Iris pigment epithelial cell (primary cell): Measurements from ENCODE around the gene FAM118B.
"Not testable (repeated sequence)": the region's sequence is repeated elsewhere in the genome, so short reads cannot be mapped to it uniquely, and the experiment has no call there.

Source experiments
- DNase-seq: peaks from one replicate; pipeline ENCODE4 v3.0.0-alpha.2; 2011; ENCODE audit warnings: low read depth

FAM118B gene

GRCh38 chr11:126219547-126219946, 8.0 kb downstream of the FAM118B start:
- no peak for DNase-seq

DNA sequence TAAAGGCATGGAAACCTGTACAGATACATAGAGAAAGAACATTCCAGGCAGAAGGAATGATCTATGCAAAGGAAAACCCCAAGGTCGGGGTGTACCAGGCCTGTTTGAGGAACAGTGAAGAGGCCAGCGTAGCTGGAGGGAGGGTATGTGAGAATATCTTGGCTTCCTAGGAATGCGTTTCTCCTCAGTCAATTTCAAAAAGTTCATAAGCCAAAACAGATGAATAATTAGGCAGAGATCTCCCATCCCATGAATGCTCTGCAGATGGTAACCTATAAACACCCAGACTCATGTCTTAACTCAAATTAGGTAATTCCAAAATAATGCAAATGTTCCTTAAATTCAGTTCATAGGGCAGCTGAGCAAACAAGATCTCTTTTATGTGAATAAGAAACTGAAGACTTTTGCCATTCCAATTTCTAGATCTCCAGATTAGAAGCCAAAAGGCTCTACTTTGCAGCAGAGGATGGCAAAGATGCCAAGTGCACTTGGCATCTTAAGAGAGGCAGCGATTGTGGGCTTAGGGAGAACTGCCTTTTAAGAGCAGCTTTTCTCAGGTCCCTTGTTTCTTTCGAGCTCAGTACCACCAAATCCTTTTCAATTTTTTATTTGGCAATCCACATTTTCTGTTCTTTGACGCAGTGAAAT, 13.2 kb downstream of the FAM118B start:
- DNase-seq = no peak

GRCh38 chr11:126225295-126225665, 13.7 kb downstream of the FAM118B start:
- DNase-seq = no peak

DNA sequence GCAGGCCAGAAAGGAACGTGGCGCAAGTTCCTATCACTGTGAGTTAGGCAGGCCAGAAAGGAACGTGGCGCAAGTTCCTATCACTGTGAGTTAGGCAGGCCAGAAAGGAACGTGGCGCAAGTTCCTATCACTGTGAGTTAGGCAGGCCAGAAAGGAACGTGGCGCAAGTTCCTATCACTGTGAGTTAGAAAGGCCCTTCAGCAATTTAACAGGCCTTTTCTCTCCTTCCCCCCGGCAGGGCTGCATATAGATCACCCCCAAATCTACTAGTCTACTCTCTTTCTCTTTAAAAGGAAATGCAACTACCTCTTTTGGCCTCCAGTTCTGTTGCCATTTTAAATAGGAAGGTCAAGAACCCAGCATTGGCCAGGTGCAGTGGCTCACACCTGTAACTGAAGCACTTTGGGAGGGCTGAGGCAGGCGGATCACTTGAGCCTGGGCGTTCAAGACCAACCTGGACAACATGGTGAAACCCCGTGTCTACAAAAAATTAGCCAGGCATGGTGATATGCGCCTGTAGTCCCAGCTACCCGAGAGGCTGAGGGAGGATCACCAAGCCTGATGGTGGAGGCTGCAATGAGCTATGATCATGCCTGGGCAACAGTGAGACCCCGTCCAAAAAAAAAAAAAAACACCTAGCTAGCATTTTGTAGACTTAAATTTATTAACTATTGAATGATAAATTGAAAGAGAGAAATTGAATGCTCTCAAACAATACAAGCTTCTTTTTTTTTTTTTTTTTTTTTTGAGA, 14.9 kb downstream of the FAM118B start:
- DNase-seq = no peak

DNA sequence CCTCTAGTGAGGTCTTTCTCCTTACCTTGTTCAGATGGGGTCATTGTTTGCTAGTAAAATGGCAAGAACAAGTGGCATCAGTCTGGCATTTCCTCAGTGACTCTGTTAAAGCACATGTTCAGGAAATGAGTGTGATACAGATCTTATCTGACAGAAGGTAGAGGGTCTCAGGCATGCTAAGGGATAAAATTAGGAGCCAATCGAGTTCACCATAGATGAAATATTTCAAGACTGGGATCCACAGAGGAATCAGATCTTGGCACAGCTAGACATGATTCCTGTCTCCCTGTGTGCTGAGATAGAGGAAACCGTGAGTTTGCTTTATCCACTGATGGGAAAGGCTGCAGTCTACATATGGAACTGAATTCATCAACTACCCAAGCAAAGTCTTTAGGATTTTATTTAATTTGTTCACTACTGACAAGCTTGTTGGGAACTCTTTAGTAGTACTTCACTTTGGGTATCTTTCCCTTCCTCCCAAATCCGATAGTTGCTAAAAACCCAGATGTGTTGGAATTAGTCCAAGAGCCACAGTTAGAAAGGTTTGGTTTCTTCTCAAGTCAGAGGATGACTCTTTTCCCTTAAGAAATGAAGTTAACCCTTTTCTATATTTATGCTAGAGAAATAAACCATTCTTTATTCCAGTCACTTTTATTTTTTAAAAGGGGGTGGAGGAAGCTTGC, 18.4 kb downstream of the FAM118B start:
- peak; percentile 26 for DNase-seq

GRCh38 chr11:126231725-126232459, 20.3 kb downstream of the FAM118B start:
- peak; percentile 75 for DNase-seq

- no peak for DNase-seq
Observed at GRCh38 chr11:126232683-126233082, 21.1 kb downstream of the FAM118B start.

GRCh38 chr11:126233391-126233790, 21.8 kb downstream of the FAM118B start:
- peak; percentile 93 for DNase-seq

GRCh38 chr11:126246636-126247035, 35.1 kb downstream of the FAM118B start:
- peak; percentile 60 for DNase-seq

- DNase-seq = no peak
Observed at GRCh38 chr11:126253265-126253664, 41.7 kb downstream of the FAM118B start.

GRCh38 chr11:126254819-126255218, 43.2 kb downstream of the FAM118B start:
- DNase-seq = no peak

GRCh38 chr11:126255507-126255906, 43.9 kb downstream of the FAM118B start:
- DNase-seq = not testable (repeated sequence)

DNA sequence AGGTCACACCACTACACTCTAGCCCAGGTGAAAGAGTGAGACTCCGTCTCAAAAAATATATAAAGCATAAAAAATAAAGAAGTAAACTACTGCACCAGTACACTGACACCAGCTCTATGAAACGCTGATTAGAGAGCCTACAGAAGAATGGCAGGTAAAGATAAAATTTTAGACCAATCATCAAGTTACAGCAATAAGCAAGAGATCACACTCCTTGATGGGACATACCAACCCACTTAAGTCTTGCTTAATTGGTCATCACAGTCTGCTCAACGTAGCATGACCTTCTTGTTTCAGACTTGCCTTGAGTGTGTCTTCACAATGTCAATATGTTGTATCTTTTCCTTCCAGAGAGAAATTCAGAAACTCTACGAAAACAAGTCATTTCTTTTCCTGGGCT, 44.6 kb downstream of the FAM118B start:
- DNase-seq = no peak

DNA sequence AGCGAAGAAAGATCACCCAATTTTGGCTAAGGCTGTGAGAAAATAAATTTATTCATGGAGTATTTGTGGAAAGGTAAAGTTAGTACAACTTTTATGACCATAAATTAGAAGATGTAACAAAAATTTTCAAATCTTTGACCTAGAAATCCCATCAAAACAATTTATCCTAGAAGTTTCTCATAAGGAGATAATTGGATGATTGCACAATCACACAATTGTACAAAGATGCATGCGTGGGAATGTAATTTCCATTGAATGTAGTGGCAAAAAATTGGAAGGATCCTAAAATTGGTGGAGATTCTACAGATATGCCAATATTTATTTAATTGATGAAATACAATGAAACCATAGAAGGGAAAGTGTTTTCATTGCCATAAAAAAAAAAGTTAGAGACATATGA, 45.6 kb downstream of the FAM118B start:
- no peak for DNase-seq

GRCh38 chr11:126257764-126258163, 46.2 kb downstream of the FAM118B start:
- DNase-seq = peak; percentile 73

- no peak for DNase-seq
Observed at GRCh38 chr11:126262216-126262615, 50.6 kb downstream of the FAM118B start.

GRCh38 chr11:126263489-126263888, 51.9 kb downstream of the FAM118B start:
- DNase-seq = no peak

- peak; percentile 13 for DNase-seq
Observed at GRCh38 chr11:126265811-126266210, 54.2 kb downstream of the FAM118B start.

- peak; percentile 16 for DNase-seq
Observed at GRCh38 chr11:126267650-126268049, 56.1 kb downstream of the FAM118B start.

DNA sequence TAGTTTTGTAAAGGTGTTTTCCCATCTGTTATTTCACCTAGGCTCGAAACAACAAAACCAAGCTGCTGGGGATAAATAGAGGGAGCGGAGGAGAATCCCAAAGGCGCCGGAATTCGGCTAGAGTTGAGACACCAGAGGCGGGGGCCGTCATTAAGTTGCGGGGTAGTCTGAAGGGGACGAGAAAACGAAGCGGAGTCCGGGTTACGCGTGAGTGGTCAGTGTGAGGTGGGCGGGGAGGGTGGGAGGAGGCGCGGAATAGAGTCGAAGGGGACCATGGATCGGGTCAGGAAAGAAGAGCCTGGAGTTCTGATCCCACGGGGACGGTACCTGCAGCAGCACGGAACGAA, 56.8 kb downstream of the FAM118B start:
- no peak for DNase-seq

GRCh38 chr11:126268708-126269579, 57.4 kb downstream of the FAM118B start, which contains the start of the genes FOXRED1 and SRPRA:
FOXRED1 (plus strand) TSS chr11:126269154; CDS start chr11:126269207, 53 bp downstream.
SRPRA (minus strand) TSS chr11:126268895; CDS start chr11:126268804, 91 bp downstream.
- DNase-seq = peak; percentile 99
